CD4-positive, alpha-beta T cell treated with Interleukin-21 for 1 hour (primary cell): ENCODE results near the gene ICE2.
"Not testable (repeated sequence)": the region's sequence is repeated elsewhere in the genome, so short reads cannot be mapped to it uniquely, and the experiment has no call there.

ENCODE experiments used
- DNase-seq: peaks from one replicate; pipeline ENCODE4 v3.0.0-alpha.2; 2020

ICE2 gene

DNA sequence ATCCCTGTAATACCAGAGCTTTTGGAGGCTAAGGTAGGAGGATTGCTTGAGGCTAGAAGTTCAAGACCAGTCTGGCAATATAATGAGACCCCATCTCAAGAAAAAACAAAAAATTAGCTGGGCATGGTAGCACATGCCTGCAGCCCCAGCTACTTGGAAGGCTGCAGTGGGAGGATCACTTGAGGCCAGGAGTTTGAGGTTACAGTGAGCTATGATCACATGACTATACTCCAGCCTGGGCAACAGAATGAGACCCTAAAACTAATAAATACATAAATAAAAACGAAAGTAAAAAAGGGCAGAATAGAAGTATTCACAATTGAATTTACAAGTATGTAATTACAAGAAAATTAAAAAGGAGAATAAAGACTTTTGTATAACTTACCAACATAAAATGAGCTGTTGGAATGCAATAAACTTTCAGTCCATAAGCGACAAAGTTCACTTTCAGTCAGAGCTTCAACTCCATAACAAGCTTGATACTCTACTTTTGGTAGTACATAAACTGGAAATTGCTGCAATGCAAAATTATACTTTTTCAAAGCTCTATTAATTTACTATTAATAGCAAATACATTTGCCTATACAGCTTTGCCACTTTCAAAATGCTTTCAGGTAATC is 36.8 kb downstream of the ICE2 start:
- no peak for DNase-seq

DNA sequence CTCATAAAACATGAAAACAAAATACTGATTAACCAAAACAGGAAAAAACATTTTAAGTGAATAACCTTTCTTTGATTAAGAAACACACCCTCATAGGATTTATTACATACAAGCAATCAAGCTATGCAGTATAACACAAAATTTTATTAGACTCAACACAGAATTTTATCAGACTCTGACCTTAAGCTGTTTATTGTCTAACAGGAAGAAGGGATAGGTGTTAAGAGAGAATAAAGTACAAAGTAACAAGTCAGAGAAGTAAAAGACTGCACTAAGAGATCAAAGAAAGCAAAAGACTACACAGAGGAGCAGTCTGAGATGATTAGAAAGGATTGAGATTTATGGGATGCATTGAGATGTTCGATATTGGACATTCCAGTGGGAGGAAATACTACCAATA is 37.6 kb downstream of the ICE2 start:
- DNase-seq: no peak

DNA sequence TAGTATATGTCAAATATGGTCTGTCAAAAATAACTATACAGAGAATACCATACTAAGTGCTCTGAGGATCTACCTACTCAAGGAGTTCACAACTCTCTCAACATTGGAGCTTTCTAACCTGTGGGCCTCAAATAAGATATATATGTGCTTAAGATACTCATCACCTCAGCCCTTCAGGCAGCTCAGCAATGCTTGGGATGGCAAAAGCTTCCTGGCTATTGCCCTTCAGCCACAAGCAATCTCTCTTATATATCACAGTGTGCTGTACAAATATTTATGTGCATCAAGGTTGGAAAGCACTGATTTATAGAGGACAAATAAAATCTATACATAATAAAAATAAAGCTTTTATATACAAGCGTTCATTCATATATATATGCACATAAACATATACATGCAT is 40.3 kb downstream of the ICE2 start:
- DNase-seq: no peak

- no peak for DNase-seq
These were observed 50.0 kb downstream of the ICE2 start for GRCh38 chr15:60428935-60429334.

DNA sequence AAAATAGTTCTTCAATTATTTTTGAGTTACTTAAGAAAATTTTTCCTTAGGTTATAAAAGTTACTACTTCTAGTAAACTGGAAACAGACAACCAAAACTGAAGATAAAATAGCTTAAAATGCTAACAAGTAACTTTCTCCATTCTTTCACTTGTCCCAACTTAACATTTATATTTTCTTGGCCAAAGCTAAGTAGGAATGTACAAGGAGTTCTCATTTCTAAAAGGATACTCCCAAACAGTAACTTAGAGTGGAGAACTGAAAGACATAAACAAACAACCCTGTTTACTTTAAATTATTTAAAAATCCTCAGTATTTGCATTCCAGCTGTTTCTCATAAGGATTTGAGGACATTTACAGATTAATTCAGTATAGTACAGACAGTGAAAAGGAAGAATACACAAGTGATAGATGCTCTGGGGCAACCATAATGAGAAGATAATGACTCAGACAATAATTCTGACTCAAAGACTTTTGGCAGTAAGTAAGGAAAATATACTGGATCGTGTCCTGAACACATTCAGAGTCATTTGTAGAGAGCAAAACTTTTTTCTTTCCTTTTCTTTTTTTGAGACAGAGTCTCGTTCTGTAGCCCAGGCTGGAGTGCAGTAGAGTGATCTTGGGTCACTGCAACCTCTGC is 52.0 kb downstream of the ICE2 start:
- no peak for DNase-seq

GRCh38 chr15:60425461-60425860 is 53.5 kb downstream of the ICE2 start:
- DNase-seq: no peak

- no peak for DNase-seq
These were observed 54.9 kb downstream of the ICE2 start for GRCh38 chr15:60424006-60424405.

DNA sequence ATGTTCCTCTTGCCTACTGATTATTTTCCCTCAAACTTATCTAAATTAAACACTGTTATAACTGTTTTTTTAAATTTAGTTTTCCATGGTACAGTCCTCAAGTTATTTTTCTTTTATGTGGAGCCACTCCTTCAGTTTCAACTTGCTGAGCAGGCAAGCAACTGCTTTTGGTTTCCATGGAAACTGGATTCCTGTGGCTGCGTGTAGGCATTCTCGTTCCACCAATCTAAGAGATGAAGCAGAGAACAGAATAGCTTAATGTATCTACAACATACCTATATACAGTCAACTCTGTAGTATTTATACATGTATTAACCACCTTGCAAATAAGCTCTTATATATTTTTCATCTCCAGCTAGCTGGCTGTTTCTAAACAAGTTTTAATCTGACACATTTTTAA is 55.4 kb downstream of the ICE2 start:
- no peak for DNase-seq

- DNase-seq: no peak
These were observed 57.4 kb downstream of the ICE2 start for GRCh38 chr15:60421544-60421943.

DNA sequence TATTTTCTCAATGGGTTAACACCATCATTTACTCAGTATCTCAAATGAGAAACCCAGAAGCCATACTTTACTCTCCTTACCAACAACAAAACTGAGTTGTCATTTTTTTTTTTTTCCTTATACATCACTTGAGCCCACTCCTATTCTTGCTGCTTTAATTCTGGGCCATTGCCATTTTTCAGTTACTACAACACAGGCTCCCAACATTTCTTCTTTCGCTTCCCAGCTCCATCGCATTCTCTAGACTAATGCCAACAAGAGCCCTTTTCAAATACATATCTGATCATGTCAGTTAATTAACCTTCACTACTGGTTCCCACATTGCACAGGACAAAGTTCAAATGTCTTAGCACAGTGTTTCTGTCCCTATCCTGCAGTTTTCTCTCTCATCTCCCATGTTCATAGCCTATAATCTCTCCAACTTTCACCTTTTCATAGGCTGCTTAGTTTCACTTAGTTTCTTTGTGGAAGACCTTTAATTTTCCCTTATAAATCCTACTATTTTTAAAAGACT is 58.7 kb downstream of the ICE2 start:
- no peak for DNase-seq

DNA sequence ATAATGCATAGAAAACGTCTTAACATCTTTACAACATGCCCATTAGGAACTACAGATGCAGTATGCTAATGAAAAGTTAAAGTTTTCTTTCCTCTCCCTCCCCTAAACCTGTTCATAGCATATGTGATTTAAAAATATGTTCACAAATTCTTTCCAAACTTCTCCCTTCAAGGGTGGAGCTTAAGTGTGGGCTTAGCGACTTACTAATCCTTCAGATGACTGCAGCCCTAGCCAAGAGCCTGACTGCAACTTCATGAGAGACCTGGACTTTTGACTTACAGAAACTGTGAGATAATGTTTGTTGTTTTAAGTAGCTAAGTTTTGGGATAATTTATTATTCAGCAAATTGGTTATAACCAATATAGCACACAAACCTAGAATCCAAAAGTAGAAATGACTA is 59.2 kb downstream of the ICE2 start:
- DNase-seq: no peak

GRCh38 chr15:60418096-60418495 is 60.8 kb downstream of the ICE2 start:
- DNase-seq: no peak

GRCh38 chr15:60417112-60417511 is 61.8 kb downstream of the ICE2 start:
- no peak for DNase-seq

- DNase-seq: no peak
These were observed 62.5 kb downstream of the ICE2 start for GRCh38 chr15:60416484-60416883.

- DNase-seq: no peak
These were observed 64.8 kb downstream of the ICE2 start for GRCh38 chr15:60414016-60414682.

DNA sequence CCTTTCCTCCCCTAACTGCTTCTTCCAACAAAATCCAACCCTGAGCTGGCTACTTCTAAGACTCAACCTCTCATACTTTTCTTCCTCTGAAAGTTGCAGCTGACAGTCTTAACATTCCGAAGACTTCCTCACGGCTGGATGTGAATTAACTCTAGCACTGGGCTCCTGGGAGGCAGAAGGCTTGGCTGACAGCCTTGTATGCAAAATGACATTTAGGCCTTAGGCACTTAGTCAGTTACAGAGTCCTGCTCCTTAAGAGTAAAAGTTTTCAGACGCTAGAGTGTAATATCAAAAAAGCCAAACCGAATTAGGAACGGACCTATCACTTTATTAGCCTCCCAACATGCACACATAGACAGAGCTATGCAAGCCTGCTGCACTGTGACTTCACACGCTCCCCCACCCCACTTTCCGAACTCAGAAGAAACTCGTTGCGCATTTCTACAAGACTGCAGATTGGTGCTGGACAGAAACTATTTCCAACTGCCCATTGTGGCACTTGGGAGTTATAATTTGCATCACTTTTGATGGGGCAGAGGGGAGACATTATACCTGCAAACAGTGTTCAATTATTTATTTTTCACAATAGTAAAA is 65.6 kb downstream of the ICE2 start:
- no peak for DNase-seq

DNA sequence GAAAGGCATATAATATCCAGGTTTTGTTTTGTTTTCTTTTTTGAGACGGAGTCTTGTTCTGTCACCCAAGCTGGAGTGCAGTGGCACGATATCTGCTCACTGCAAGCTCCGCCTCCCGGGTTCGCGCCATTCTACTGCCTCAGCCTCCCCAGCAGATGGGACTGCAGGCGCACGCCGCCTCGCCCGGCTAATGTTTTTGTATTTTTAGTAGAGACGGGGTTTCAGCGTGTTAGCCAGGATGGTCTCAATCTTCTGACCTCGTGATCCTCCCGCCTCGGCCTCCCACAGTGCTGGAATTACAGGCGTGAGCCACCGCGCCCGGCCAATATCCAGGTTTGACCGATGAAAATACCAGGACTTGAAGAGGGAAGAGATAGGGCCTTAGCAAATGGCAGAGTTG is 66.1 kb downstream of the ICE2 start:
- not testable (repeated sequence) for DNase-seq

GRCh38 chr15:60411774-60412425 is 67.0 kb downstream of the ICE2 start:
- DNase-seq: no peak

GRCh38 chr15:60410350-60410749 is 68.6 kb downstream of the ICE2 start:
- DNase-seq: not testable (repeated sequence)

- DNase-seq: peak; percentile 47
These were observed 70.4 kb downstream of the ICE2 start for GRCh38 chr15:60408463-60408981.

DNA sequence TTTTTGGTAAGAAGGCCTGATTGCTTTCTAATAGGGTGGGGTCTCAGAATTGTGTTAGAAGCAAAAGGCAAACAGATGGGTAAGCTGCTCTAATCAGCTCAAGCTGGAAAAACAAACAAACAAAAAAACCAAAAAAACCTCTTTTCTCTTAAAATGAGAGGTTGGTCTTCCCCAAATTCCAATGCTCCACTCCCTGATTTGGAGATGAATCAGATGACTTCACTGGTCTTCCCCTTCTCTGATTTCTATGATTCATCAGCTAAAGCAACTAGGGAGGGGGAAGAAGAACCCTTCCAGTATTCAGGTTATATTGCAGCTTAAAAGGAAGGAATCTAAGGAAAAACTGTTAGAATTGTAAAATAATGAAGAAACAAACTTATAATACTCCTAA is 71.5 kb downstream of the ICE2 start:
- no peak for DNase-seq

DNA sequence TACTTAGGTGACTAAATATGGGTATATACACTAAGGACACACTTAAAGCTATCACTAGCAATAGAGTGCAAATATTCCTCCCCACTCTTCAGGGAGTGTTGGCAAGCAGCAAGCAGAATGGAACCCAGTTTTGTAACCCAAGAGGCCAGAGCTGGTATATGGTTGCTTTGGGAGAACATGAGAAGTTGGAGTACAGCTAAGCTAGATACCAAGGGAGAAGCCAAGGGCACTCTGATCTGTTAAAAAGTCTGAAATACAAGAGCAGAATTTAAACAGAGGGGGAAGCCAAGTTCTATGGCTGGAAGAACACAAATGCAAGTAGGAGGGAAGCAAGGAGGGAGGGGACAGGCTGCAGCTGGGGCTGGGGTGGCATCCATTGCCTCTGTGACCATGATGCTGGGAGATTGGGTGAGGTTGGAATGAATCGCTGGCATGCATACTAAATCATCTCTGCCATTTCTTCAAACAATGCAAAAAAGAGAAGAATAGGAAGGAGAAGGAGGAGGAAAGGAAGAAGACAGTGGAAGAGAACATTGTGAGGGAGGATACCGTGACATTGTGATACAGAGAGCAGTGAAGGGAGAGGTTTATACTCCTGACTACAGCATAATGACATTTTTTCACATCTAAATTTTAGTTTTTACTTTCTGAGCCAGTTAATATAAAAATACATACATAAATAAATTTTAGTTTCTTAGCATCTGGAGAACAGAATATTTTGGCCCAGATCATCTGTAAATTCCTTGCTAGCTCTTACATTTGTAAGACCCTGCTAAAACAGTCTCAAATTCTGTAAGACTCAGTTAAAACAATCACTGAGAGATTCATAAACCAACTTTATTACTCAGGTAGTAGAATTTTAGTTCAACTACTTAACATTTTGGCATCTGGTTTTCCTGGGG is 72.2 kb downstream of the ICE2 start:
- no peak for DNase-seq
